IMR-90 (cell line): ENCODE results near the gene STING1. TPM values are rescaled to one million over a fixed set of nuclear protein-coding genes. Genes with fewer than 3 reads are reported as not detected.
"Not testable (repeated sequence)": the region's sequence is repeated elsewhere in the genome, so short reads cannot be mapped to it uniquely, and the experiment has no call there.

ENCODE experiments used
- ATAC-seq: fragments of 200-7000 bp; cut with Tn5 transposase; 2 replicates; pipeline ENCODE4 v1.9.1; 2020; ENCODE audit warnings: low read depth, mild to moderate bottlenecking, moderate library complexity
- BruUV-seq: library from RNA; stranded (reverse); fragments of 400-500 nt; replicated peaks from 2 replicates; lab custom pipeline; 2021; lab: Mats Ljungman, UMichigan
- CTCF ChIA-PET: fragments of 300-600 bp; formaldehyde crosslinking; extraction: SDS; loops from one replicate; lab custom pipeline; 2021; ENCODE audit warnings: antibody characterized with exemption; lab: Yijun Ruan, JAX
- POLR2A ChIA-PET: fragments of 300-600 bp; sonication (Branson Sonifier 250); formaldehyde crosslinking; loops from one replicate; lab custom pipeline; 2022; ENCODE audit warnings: antibody characterized with exemption; ENCODE audit not compliant: unreplicated experiment; lab: Charles Lee
- DNase-seq: peaks from one replicate; pipeline ENCODE4 v3.0.0; 2013
- H2AFZ ChIP-seq: replicated peaks from 2 replicates; pipeline ENCODE3; 2013; ENCODE audit warnings: low read length, mild to moderate bottlenecking; ENCODE audit not compliant: poor library complexity
- H2AK5ac ChIP-seq: 2 replicates; pipeline ENCODE4 v1.6.1; 2013; ENCODE audit warnings: low read depth, low read length, inconsistent platforms
- H2AK9ac ChIP-seq: replicated peaks from 2 replicates; pipeline ENCODE3; 2013; ENCODE audit warnings: mild to moderate bottlenecking, low read depth, low read length, moderate library complexity; ENCODE audit not compliant: poor library complexity
- H2BK120ac ChIP-seq: 2 replicates; pipeline ENCODE4 v1.6.1; 2013; ENCODE audit warnings: low read depth, low read length, inconsistent platforms
- H2BK15ac ChIP-seq: 3 replicates; pipeline ENCODE4 v1.6.1; 2013; ENCODE audit warnings: low read depth, low read length, inconsistent platforms
- H2BK20ac ChIP-seq: 2 replicates; pipeline ENCODE4 v1.6.1; 2013; ENCODE audit warnings: low read depth, mild to moderate bottlenecking, inconsistent platforms, low read length, moderate library complexity
- H2BK5ac ChIP-seq: 2 replicates; pipeline ENCODE4 v1.6.1; 2013; ENCODE audit warnings: mild to moderate bottlenecking, low read depth, low read length, inconsistent platforms; ENCODE audit not compliant: poor library complexity, severe bottlenecking
- H3K14ac ChIP-seq: replicated peaks from 2 replicates; pipeline ENCODE4 v1.6.1; 2013; ENCODE audit warnings: low read depth, low read length, inconsistent platforms
- H3K18ac ChIP-seq: 2 replicates; pipeline ENCODE4 v1.6.1; 2013; ENCODE audit warnings: low read depth, low read length, control low read depth
- H3K23ac ChIP-seq: 2 replicates; pipeline ENCODE4 v1.6.1; 2013; ENCODE audit warnings: low read depth, low read length, inconsistent platforms
- H3K27ac ChIP-seq: 2 replicates; pipeline ENCODE4 v1.5.1; 2013; ENCODE audit warnings: mild to moderate bottlenecking, control low read depth, low read length; ENCODE audit not compliant: insufficient read depth
- H3K27me3 ChIP-seq: 2 replicates; pipeline ENCODE4 v1.6.1; 2013; ENCODE audit warnings: low read length; ENCODE audit not compliant: control insufficient read depth, insufficient read depth
- H3K36me3 ChIP-seq: 2 replicates; pipeline ENCODE4 v1.6.1; 2013; ENCODE audit warnings: low read length, mixed read lengths; ENCODE audit not compliant: control insufficient read depth, insufficient read depth
- H3K4ac ChIP-seq: 2 replicates; pipeline ENCODE4 v1.6.1; 2013; ENCODE audit warnings: low read depth, low read length, inconsistent platforms
- H3K4me1 ChIP-seq: 2 replicates; pipeline ENCODE4 v1.6.1; 2013; ENCODE audit warnings: low read length, mixed read lengths; ENCODE audit not compliant: control insufficient read depth, insufficient read depth
- H3K4me2 ChIP-seq: 2 replicates; pipeline ENCODE4 v1.6.1; 2013; ENCODE audit warnings: low read depth, mild to moderate bottlenecking, control low read depth, low read length, moderate library complexity
- H3K4me3 ChIP-seq: 2 replicates; pipeline ENCODE4 v1.5.1; 2013; ENCODE audit warnings: low read depth, mild to moderate bottlenecking, control low read depth, low read length, moderate library complexity; ENCODE audit not compliant: insufficient read depth
- H3K56ac ChIP-seq: 2 replicates; pipeline ENCODE4 v1.6.1; 2013; ENCODE audit warnings: low read length, inconsistent platforms; ENCODE audit not compliant: insufficient read depth; ENCODE audit errors: extremely low read depth
- H3K79me1 ChIP-seq, 2 experiments: 2 replicates each; pipeline ENCODE4 v1.6.1; 2013; ENCODE audit warnings: low read length in 2 of 2, inconsistent platforms in 1 of 2, low read depth in 1 of 2
- H3K9ac ChIP-seq: 2 replicates; pipeline ENCODE4 v1.6.1; 2013; ENCODE audit warnings: low read depth, low read length, control low read depth
- H3K9me1 ChIP-seq: 2 replicates; pipeline ENCODE4 v1.6.1; 2013; ENCODE audit warnings: low read length, inconsistent platforms; ENCODE audit not compliant: insufficient read depth
- H3K9me3 ChIP-seq: 2 replicates; pipeline ENCODE4 v1.6.1; 2013; ENCODE audit warnings: low read length; ENCODE audit not compliant: control insufficient read depth, insufficient read depth
- H4K20me1 ChIP-seq: 2 replicates; pipeline ENCODE4 v1.6.1; 2013; ENCODE audit warnings: low read length, inconsistent platforms; ENCODE audit not compliant: insufficient read depth
- H4K5ac ChIP-seq: 2 replicates; pipeline ENCODE4 v1.6.1; 2013; ENCODE audit warnings: mild to moderate bottlenecking, low read depth, low read length, control low read depth
- H4K8ac ChIP-seq, 2 experiments: 2 replicates each; pipeline ENCODE4 v1.6.1; 2013; ENCODE audit warnings: low read depth in 2 of 2, low read length in 2 of 2, control low read depth in 1 of 2, inconsistent platforms in 1 of 2
- H4K91ac ChIP-seq: 2 replicates; pipeline ENCODE4 v1.6.1; 2013; ENCODE audit warnings: low read depth, low read length, inconsistent platforms; ENCODE audit not compliant: insufficient read depth
- WGBS, 2 experiments: methylation state at CpG; one replicate each; pipeline versions ENCODE4 v1.1.5 to v1.1.7; 2013; ENCODE audit warnings: missing lambda C conversion rate in 2 of 2; ENCODE audit not compliant: insufficient read length in 1 of 2; ENCODE audit errors: extremely low coverage in 2 of 2; 5-methylcytosine and 5-hydroxymethylcytosine counted together
- dilution Hi-C: fragments of 300-500 bp; cut with HindIII; formaldehyde crosslinking; loops from one replicate; pipeline ENCODE4 v1.14.3; 2018; ENCODE audit warnings: low sequenced_read_pairs; ENCODE audit not compliant: unreplicated experiment
- in situ Hi-C: fragments of 300-500 bp; cut with MboI; formaldehyde crosslinking; loops from 3 replicates; pipeline ENCODE4 v1.14.3; 2019; ENCODE audit warnings: low sequenced_read_pairs, inconsistent platforms, mixed read lengths
- intact Hi-C: fragments of 100-400 bp; cut with micrococcal nuclease; formaldehyde crosslinking; loops from 2 replicates; pipeline ENCODE4 v1.10.0; 2022
- polyA plus RNA-seq, 3 experiments: library from polyadenylated mRNA; depleted of rRNA; stranded (reverse); fragments of >200 nt; gene quantifications; 2 replicates each; pipeline ENCODE4 v1.2.3, GENCODE V29; 2012; ENCODE audit warnings: low replicate concordance in 1 of 3
- total RNA-seq: library from RNA; depleted of rRNA; stranded (reverse); fragments of >200 nt; gene quantifications from 2 replicates; pipeline ENCODE4 v1.2.3, GENCODE V29; 2012

STING1 gene
- total and polyA plus RNA-seq, 2 of the 4 experiments (the other 2 are of a cell fraction) = 18.6 to 63.5 TPM

DNA sequence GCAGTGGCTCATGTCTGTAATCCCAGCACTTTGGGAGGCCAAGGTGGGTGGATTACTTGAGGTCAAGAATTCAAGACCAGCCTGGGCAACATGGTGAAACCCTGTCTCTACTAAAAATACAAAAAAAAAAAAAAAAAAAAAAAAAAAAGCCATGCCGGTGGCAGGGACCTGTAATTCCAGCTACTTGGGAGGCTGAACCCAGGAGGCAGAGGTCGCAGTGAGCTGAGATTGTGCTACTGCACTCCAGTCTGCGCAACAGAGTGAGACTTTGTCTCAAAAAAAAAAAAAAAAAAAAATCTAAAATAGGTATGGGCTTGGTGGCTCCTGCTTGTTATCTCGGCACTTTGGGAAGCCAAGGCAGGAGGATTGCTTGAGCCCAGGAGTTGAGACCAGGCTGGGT is 2.8 kb downstream of the STING1 start:
- H3K56ac ChIP-seq, ATAC-seq, in situ Hi-C loops, H3K14ac ChIP-seq, H3K4me2 ChIP-seq, H2AFZ ChIP-seq, BruUV-seq, dilution Hi-C loops, H2BK5ac ChIP-seq, H3K4ac ChIP-seq, H3K18ac ChIP-seq, H3K9ac ChIP-seq, H3K27ac ChIP-seq, H2BK120ac ChIP-seq, H4K91ac ChIP-seq, CTCF ChIA-PET, H4K8ac ChIP-seq, H3K4me3 ChIP-seq, H2BK15ac ChIP-seq, DNase-seq, H3K9me3 ChIP-seq, H2AK5ac ChIP-seq, H2AK9ac ChIP-seq, H3K27me3 ChIP-seq, H3K23ac ChIP-seq, H4K5ac ChIP-seq, H2BK20ac ChIP-seq, H4K20me1 ChIP-seq, intact Hi-C loops: not testable (repeated sequence)
- Histone ChIP-seq H3K79me1 (peaks cover 15 to 45% of the 10 kb centered on the region in 2 experiments), H3K36me3 (peaks cover 15% of the 10 kb centered on the region), H3K4me1 (peaks cover 19% of the 10 kb centered on the region), H3K9me1 (peaks cover 16% of the 10 kb centered on the region)
- POLR2A ChIA-PET = interaction anchor here (0.7 kb wide), 1 partner anchor 36 kb away, joined by 4 read pairs; no protein-coding TSS in a partner anchor
- WGBS, 2 experiments = no CpG with 5 or more reads among the region's 4 CpGs

DNA sequence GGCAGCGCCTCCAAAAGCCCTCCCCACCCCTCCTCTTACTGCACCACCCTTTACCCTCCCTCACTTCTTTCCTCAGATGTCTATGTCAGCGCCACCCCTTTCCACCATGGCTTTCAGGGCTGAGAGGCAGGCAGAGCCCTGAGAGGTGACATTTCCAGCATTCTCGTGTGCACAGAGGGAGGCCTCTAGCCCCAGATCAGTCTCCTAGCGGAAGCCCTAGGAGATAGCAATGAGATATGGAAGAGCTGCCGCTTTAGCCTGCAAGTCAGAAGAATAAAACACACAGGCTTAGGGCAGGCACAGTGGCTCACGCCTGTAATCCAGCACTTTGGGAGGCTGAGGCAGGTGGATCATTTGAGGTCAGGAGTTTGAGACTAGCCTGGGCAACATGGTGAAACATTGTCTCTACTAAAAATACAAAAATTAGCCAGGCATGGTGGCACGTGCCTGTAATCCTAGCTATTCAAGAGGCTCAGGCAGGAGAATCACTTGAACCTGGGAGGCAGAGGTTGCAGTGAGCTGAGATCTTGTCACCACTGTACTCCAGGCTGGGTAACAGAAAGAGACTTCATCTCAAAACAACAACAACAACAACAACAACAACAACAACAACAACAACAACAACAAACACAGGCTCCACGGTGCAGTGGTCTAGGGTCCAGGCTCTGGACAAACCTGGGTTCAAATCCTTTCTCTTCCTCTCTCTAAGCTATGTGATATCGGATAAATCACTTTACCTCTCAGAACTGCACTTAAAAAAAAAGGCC is 3.7 kb downstream of the STING1 start:
- peaks cover 15 to 53% of the 10 kb centered on the region in 2 experiments for H3K79me1 ChIP-seq
- H2AFZ ChIP-seq, H3K9me3 ChIP-seq, H3K14ac ChIP-seq, H2BK5ac ChIP-seq, H2BK15ac ChIP-seq, H3K18ac ChIP-seq, H2AK5ac ChIP-seq, H3K4me2 ChIP-seq, H3K4me3 ChIP-seq, H4K5ac ChIP-seq, H3K23ac ChIP-seq, H2BK120ac ChIP-seq, H4K20me1 ChIP-seq, H3K9ac ChIP-seq, H2AK9ac ChIP-seq, H4K8ac ChIP-seq, BruUV-seq, intact Hi-C loops, ATAC-seq, H3K4ac ChIP-seq, in situ Hi-C loops, H3K27me3 ChIP-seq, H3K56ac ChIP-seq, DNase-seq, H4K91ac ChIP-seq, H3K27ac ChIP-seq, H2BK20ac ChIP-seq, dilution Hi-C loops, CTCF ChIA-PET: not testable (repeated sequence)
- POLR2A ChIA-PET = interaction anchor here (0.7 to 1.5 kb wide), 2 partner anchors 17 to 35 kb away, joined by 3 to 4 read pairs; no protein-coding TSS in a partner anchor
- WGBS, 2 experiments = 60% methylated on average over 3 of the region's 9 CpGs; no CpG with 5 or more reads in 1 of the 2 experiments
- peaks cover 15% of the 10 kb centered on the region for H3K36me3 ChIP-seq
- peaks cover 25% of the 10 kb centered on the region for H3K9me1 ChIP-seq
- H3K4me1 ChIP-seq = peaks cover 25% of the 10 kb centered on the region
